HG02642 (cell line): ENCODE measurements around the gene RAC3.
"Not testable (repeated sequence)": the region's sequence is repeated elsewhere in the genome, so short reads cannot be mapped to it uniquely, and the experiment has no call there.

ENCODE experiments used
- ATAC-seq: cut with Tn5 transposase; IDR thresholded peaks from one replicate; pipeline ENCODE4 v1.9.1; 2021; ENCODE audit warnings: mild to moderate bottlenecking; ENCODE audit not compliant: unreplicated experiment, poor library complexity

RAC3 gene

GRCh38 chr17:82037092-82037888 lies 5.8 kb downstream of the RAC3 start, which contains the start of gene DCXR:
Gene DCXR, minus strand, starts transcription at chr17:82037697. Its CDS starts 15 bp downstream, at chr17:82037682.
- ATAC-seq, result peak; percentile 88

GRCh38 chr17:82037889-82038195 lies 6.4 kb downstream of the RAC3 start:
- no peak for ATAC-seq

GRCh38 chr17:82038796-82039409 lies 7.4 kb downstream of the RAC3 start:
- ATAC-seq, result not testable (repeated sequence)

- ATAC-seq, result no peak
Observed at GRCh38 chr17:82039695-82040299, 8.3 kb downstream of the RAC3 start.

GRCh38 chr17:82041144-82041814 lies 9.8 kb downstream of the RAC3 start:
- no peak for ATAC-seq

- no peak for ATAC-seq
Observed at GRCh38 chr17:82042649-82043048, 11.2 kb downstream of the RAC3 start.

GRCh38 chr17:82043507-82043906 lies 12.0 kb downstream of the RAC3 start:
- no peak for ATAC-seq

GRCh38 chr17:82045936-82046484 lies 14.5 kb downstream of the RAC3 start:
- ATAC-seq, result no peak

GRCh38 chr17:82046903-82047302 lies 15.4 kb downstream of the RAC3 start:
- ATAC-seq, result no peak

GRCh38 chr17:82047379-82047778 lies 15.9 kb downstream of the RAC3 start:
- ATAC-seq, result no peak

GRCh38 chr17:82047914-82048570 lies 16.6 kb downstream of the RAC3 start:
- no peak for ATAC-seq

GRCh38 chr17:82048571-82048971 lies 17.1 kb downstream of the RAC3 start:
- ATAC-seq, result no peak

- ATAC-seq, result no peak
Observed at GRCh38 chr17:82049106-82049505, 17.6 kb downstream of the RAC3 start.

- no peak for ATAC-seq
Observed at GRCh38 chr17:82049521-82049971, 18.1 kb downstream of the RAC3 start.

- no peak for ATAC-seq
Observed at GRCh38 chr17:82050152-82050760, 18.8 kb downstream of the RAC3 start.

GRCh38 chr17:82050761-82051641 lies 19.5 kb downstream of the RAC3 start:
- peak; percentile 20 for ATAC-seq

- peak; percentile 65 for ATAC-seq
Observed at GRCh38 chr17:82051776-82052637, 20.5 kb downstream of the RAC3 start, which contains the start of the genes GPS1 and RFNG. Gene GPS1, plus strand, starts transcription at chr17:82051898. Its CDS starts 34 bp downstream, at chr17:82051932. Gene RFNG, minus strand, starts transcription at chr17:82051811. Its CDS starts 45 bp downstream, at chr17:82051766.

- no peak for ATAC-seq
Observed at GRCh38 chr17:82052638-82053059, 21.2 kb downstream of the RAC3 start.
